ENCODE measurements around the gene SNX24. TPM values are rescaled to one million over a fixed set of nuclear protein-coding genes. Genes with fewer than 3 reads are reported as not detected.
A peak's percentile ranks its signal among the peaks of the same experiment; 100 is the strongest.

The SNX24 gene
- total RNA-seq, 1 donor from 2014 or later: 21.0 TPM

DNA sequence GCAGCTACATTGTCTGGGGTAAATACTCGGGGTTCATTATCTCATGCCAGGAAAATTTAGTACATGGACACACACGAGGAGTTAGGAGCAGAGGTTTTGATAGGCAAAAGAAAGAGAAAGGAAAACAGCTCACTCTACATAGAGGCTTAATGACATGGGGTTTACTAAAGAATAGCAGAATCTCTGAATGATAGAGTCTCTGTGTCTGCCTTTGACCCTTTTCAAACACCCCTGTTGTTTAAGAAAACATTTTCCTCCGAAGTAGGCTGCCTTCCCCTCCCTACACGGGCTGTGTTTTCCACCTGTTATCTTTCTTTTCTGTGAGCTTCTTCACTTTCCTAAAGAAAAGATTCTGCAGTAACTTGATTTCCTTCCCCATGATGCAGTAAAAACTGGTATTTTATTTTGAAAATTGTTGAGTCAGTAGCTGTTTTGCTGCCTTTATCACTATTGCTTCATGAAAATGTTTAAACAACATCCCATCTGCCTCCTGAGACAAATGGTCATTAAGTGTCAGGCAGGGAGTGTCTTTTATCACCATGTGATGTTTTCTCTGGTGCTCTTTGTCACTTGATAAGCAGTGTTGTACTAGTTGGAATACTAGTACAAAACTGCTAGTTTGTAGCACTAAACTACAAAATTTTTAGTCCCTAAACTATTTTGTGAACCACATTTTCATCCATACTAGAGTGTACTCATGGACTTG is 114.5 kb downstream of the SNX24 start:
- Mint-ChIP-seq H3K4me3 (no peak overlapping the region), H3K36me3 (peaks cover 14% of the 10 kb centered on the region), H3K27me3 (ENCODE audit: insufficient read depth, low read depth) (no peaks in the 10 kb centered on the region), H3K4me1 (peaks cover 7% of the 10 kb centered on the region), H3K9me3 (peaks cover 13% of the 10 kb centered on the region), H3K27ac (no peak overlapping the region)
- Histone ChIP-seq H3K79me2 (ENCODE audit: low read depth) (no peaks in the 10 kb centered on the region), H3K9ac (no peak overlapping the region), H4K20me1 (ENCODE audit: low read depth) (no peaks in the 10 kb centered on the region), H3K4me1 (peaks cover 22% of the 10 kb centered on the region), H3K4me3 (no peak overlapping the region), H3K9me3 (ENCODE audit: low read depth) (no peaks in the 10 kb centered on the region), H3K36me3 (no peaks in the 10 kb centered on the region), H3K27me3 (no peaks in the 10 kb centered on the region), H3K4me2 (peak overlapping the region; percentile 64), H2AFZ (replicated peaks) (peak overlapping the region; percentile 82), H3F3A (ENCODE audit: low read depth) (peaks cover 10% of the 10 kb centered on the region), H3K27ac (no peak overlapping the region)
- no peak for DNase-seq (ENCODE audit: low spot score)
- TF ChIP-seq, protein P1, sequence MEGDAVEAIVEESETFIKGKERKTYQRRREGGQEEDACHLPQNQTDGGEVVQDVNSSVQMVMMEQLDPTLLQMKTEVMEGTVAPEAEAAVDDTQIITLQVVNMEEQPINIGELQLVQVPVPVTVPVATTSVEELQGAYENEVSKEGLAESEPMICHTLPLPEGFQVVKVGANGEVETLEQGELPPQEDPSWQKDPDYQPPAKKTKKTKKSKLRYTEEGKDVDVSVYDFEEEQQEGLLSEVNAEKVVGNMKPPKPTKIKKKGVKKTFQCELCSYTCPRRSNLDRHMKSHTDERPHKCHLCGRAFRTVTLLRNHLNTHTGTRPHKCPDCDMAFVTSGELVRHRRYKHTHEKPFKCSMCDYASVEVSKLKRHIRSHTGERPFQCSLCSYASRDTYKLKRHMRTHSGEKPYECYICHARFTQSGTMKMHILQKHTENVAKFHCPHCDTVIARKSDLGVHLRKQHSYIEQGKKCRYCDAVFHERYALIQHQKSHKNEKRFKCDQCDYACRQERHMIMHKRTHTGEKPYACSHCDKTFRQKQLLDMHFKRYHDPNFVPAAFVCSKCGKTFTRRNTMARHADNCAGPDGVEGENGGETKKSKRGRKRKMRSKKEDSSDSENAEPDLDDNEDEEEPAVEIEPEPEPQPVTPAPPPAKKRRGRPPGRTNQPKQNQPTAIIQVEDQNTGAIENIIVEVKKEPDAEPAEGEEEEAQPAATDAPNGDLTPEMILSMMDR (IDR thresholded peaks at IDR 0.05): no peak
- no peak for TF ChIP-seq EZH2phosphoT487 (IDR thresholded peaks at IDR 0.05)
- TF ChIP-seq EZH2 (IDR thresholded peaks at IDR 0.05): no peak

DNA sequence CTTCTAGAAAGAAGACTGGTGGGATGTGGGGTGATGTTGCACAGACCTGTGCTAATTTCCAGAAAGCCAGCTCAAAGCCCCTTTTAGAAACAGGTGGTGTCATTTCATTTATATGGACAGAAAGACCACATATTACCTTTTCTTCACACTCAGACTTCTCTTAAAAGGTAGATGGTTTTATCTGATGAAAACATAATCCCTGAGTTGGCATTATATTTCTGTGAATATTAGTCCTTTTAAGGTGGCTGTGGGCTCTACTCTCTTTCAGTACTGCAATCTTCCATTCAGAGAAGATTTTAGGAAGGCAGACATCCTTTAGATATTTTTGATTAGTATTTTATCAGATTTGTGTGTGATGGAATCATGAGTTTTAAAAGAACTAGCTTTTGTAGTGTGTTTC is 117.9 kb downstream of the SNX24 start:
- no peak overlapping the region for H3K9ac ChIP-seq
- no peak overlapping the region for H3K27ac ChIP-seq
- no peaks in the 10 kb centered on the region for H4K20me1 ChIP-seq (ENCODE audit: low read depth)
- no peaks in the 10 kb centered on the region for H3K36me3 ChIP-seq
- peaks cover 27% of the 10 kb centered on the region for H3K4me1 ChIP-seq
- no peaks in the 10 kb centered on the region for H3K27me3 Mint-ChIP-seq (ENCODE audit: insufficient read depth, low read depth)
- DNase-seq (ENCODE audit: low spot score): no peak
- no peaks in the 10 kb centered on the region for H3K27me3 ChIP-seq
- no peaks in the 10 kb centered on the region for H3K9me3 Mint-ChIP-seq
- TF ChIP-seq EZH2 (IDR thresholded peaks at IDR 0.05): no peak
- TF ChIP-seq, protein P1 (IDR thresholded peaks at IDR 0.05): no peak
- TF ChIP-seq EZH2phosphoT487 (IDR thresholded peaks at IDR 0.05): no peak
- no peak overlapping the region for H3K4me2 ChIP-seq
- no peaks in the 10 kb centered on the region for H3K79me2 ChIP-seq (ENCODE audit: low read depth)
- no peaks in the 10 kb centered on the region for H3K36me3 Mint-ChIP-seq
- H2AFZ ChIP-seq (replicated peaks): no peak overlapping the region
- H3F3A ChIP-seq (ENCODE audit: low read depth): peaks cover 10% of the 10 kb centered on the region
- H3K27ac Mint-ChIP-seq: no peak overlapping the region
- no peaks in the 10 kb centered on the region for H3K9me3 ChIP-seq (ENCODE audit: low read depth)
- H3K4me3 ChIP-seq: no peak overlapping the region
- H3K4me1 Mint-ChIP-seq: peaks cover 7% of the 10 kb centered on the region
- H3K4me3 Mint-ChIP-seq: no peak overlapping the region

DNA sequence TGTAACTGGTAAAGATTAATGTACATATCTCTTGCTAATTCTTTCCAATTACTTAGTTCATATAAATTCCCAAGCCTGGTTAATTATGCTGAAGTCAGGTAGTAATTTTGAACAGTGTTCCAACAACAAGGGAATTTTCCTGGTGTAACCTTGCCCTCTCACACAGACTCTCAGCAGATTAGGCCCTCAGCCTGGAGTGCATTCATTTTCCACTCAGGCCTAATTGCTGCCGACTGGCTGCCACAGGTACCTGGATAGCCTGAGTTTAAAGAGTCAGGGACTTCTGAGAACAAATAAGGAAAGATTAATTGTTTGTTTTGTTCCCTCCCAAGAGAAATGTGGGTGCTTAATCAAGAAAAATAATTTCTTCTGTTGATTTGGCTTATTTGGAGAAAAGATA is 119.7 kb downstream of the SNX24 start:
- H2AFZ ChIP-seq (replicated peaks): no peak overlapping the region
- no peak overlapping the region for H3K27ac Mint-ChIP-seq
- no peak for TF ChIP-seq EZH2 (IDR thresholded peaks at IDR 0.05)
- no peak for TF ChIP-seq EZH2phosphoT487 (IDR thresholded peaks at IDR 0.05)
- TF ChIP-seq, protein P1 (IDR thresholded peaks at IDR 0.05): no peak
- no peak overlapping the region for H3K27ac ChIP-seq
- no peaks in the 10 kb centered on the region for H3K9me3 Mint-ChIP-seq
- no peaks in the 10 kb centered on the region for H3K36me3 Mint-ChIP-seq
- H3F3A ChIP-seq (ENCODE audit: low read depth): peaks cover 1% of the 10 kb centered on the region
- no peak overlapping the region for H3K9ac ChIP-seq
- peak; percentile 24 for DNase-seq (ENCODE audit: low spot score)
- no peak overlapping the region for H3K4me2 ChIP-seq
- H3K36me3 ChIP-seq: no peaks in the 10 kb centered on the region
- H3K4me3 Mint-ChIP-seq: no peak overlapping the region
- H3K27me3 Mint-ChIP-seq (ENCODE audit: insufficient read depth, low read depth): no peaks in the 10 kb centered on the region
- H3K4me3 ChIP-seq: no peak overlapping the region
- no peaks in the 10 kb centered on the region for H3K27me3 ChIP-seq
- no peaks in the 10 kb centered on the region for H3K9me3 ChIP-seq (ENCODE audit: low read depth)
- H3K4me1 Mint-ChIP-seq: no peaks in the 10 kb centered on the region
- H4K20me1 ChIP-seq (ENCODE audit: low read depth): no peaks in the 10 kb centered on the region
- H3K4me1 ChIP-seq: peaks cover 20% of the 10 kb centered on the region
- no peaks in the 10 kb centered on the region for H3K79me2 ChIP-seq (ENCODE audit: low read depth)

Data from neural progenitor cell (in vitro differentiated cells).